ENCODE measurements around the gene DDR2. TPM values are rescaled to one million over a fixed set of nuclear protein-coding genes. Genes with fewer than 3 reads are reported as not detected.

DDR2 gene
- total RNA-seq, 4 donors from 2014 or later: 40.9 to 88.8 (median 56.6) TPM

DNA sequence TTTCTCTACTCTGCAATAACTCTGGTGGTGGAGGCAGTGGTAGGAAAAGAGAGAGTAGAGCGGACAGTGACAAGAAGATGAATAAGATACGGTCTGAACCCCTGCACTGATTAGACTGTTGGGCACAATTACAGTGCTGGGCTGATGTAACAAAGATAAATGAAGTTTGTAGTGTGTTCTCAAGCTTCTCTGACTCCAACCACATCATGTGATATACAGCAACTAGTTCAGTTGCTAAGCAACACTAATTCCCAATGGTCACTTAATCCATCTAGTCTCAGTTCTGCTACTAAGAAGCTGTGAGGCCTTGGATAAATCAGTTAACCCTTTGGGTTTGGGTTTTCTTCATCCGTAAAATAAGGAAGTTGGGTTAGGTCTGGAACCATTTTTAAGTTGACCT is 17.3 kb downstream of the DDR2 start:
- Histone ChIP-seq H3K4me1 (no peaks in the 10 kb centered on the region), H3K27ac (no peak overlapping the region), H3K27me3 (no peaks in the 10 kb centered on the region), H3K9me3 (no peaks in the 10 kb centered on the region), H3K4me3 (replicated peaks in 1 of 3) (no peak overlapping the region), H3K36me3 (no peaks in the 10 kb centered on the region)
- WGBS, 2 donors: 76 to 84% methylated on average over 3 of the region's 3 CpGs
- TF ChIP-seq, protein P1, sequence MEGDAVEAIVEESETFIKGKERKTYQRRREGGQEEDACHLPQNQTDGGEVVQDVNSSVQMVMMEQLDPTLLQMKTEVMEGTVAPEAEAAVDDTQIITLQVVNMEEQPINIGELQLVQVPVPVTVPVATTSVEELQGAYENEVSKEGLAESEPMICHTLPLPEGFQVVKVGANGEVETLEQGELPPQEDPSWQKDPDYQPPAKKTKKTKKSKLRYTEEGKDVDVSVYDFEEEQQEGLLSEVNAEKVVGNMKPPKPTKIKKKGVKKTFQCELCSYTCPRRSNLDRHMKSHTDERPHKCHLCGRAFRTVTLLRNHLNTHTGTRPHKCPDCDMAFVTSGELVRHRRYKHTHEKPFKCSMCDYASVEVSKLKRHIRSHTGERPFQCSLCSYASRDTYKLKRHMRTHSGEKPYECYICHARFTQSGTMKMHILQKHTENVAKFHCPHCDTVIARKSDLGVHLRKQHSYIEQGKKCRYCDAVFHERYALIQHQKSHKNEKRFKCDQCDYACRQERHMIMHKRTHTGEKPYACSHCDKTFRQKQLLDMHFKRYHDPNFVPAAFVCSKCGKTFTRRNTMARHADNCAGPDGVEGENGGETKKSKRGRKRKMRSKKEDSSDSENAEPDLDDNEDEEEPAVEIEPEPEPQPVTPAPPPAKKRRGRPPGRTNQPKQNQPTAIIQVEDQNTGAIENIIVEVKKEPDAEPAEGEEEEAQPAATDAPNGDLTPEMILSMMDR (IDR thresholded peaks at IDR 0.05): no peak
- no peak for TF ChIP-seq POLR2A (IDR thresholded peaks at IDR 0.05)
- intact Hi-C loops (cut with DNase I): no loop called here
- DNase-seq: no peak

DNA sequence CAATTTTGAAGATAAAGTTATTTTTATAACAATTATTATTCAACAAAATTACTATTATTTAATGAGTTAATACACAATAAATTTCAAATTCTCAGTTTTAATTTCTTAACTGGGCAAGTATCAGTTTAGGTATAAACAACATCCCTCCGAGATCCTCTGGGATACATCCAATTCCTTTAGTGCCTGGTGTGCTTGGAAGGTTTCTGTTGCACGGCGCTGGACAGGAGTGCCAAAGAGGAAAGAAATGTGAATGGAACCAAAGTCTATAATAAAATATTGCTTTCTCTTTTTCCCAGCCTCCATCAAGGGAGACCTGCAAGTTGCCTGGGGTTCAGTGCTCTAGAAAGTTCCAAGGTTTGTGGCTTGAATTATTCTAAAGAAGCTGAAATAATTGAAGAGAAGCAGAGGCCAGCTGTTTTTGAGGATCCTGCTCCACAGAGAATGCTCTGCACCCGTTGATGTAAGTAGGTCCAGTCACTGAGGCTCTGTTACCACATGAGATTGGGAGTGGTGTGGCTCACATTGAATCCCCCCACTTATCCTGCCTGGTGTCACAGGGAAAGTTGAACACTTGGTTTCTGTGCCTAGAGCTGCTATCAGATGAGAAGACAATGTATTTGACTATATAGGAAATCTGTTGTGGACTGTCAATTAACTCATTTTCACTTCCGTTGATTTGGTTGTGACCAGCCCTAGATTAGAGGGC is 22.8 kb downstream of the DDR2 start:
- H3K36me3 ChIP-seq: no peaks in the 10 kb centered on the region
- H3K9me3 ChIP-seq: no peaks in the 10 kb centered on the region
- no peak overlapping the region for H3K27ac ChIP-seq
- no peaks in the 10 kb centered on the region for H3K27me3 ChIP-seq
- WGBS, 2 donors: 72 to 89% methylated on average over 5 of the region's 5 CpGs
- intact Hi-C loops (cut with DNase I): no loop called here
- H3K4me3 ChIP-seq (replicated peaks in 1 of 3): no peak overlapping the region
- no peaks in the 10 kb centered on the region for H3K4me1 ChIP-seq
- TF ChIP-seq, protein P1 (IDR thresholded peaks at IDR 0.05): no peak
- TF ChIP-seq POLR2A (IDR thresholded peaks at IDR 0.05): no peak
- no peak for DNase-seq

DNA sequence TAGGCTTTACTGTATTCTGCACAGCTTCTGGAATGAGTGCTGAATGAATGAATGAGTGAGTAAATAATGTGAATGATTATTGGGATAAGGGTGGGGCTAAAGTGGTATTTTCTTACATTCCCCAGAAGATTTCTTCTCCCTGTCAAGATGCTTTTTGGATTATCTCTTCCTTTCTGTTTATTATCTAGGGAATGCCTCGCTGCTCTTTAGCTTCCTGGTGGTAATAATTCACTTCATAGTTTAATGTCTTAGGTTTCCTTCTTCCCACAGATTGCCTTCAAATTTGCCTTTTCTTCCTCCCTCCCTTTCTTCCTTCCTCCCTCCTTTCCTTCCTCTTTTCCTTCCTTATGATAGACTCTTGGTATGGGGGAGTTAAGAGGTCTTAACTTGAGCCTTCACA is 24.0 kb downstream of the DDR2 start:
- WGBS, 2 donors: 73 to 77% methylated on average over 1 of the region's 1 CpG
- H3K27ac ChIP-seq: no peak overlapping the region
- no peaks in the 10 kb centered on the region for H3K4me1 ChIP-seq
- no peaks in the 10 kb centered on the region for H3K36me3 ChIP-seq
- TF ChIP-seq, protein P1 (IDR thresholded peaks at IDR 0.05): no peak
- no peak for TF ChIP-seq POLR2A (IDR thresholded peaks at IDR 0.05)
- no peak overlapping the region for H3K4me3 ChIP-seq (replicated peaks in 1 of 3)
- no peak for DNase-seq
- intact Hi-C loops (cut with DNase I): no loop called here
- H3K9me3 ChIP-seq: no peaks in the 10 kb centered on the region
- H3K27me3 ChIP-seq: no peaks in the 10 kb centered on the region

DNA sequence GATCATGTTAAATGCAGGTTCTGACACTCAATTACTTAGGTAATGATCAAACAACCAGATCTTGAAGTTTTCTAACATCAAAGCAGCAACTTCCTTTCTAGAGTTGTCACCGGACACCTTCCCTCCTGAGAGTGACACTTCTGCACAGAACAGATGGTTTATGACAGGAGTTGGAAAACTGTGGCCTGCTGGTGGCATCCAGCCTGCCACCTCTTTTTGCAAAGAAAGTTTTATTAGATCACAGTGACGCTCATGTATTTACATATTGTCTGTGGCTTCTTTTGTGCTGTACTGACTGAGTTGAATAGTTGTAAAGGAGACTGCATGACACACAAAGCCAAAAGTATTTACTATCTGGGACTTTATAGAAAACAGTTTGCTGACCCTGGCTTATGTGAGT is 28.3 kb downstream of the DDR2 start:
- intact Hi-C loops (cut with DNase I): no loop called here
- Histone ChIP-seq H3K4me3 (replicated peaks in 1 of 3) (no peak overlapping the region), H3K27ac (no peak overlapping the region), H3K4me1 (peaks cover 0 to 7% of the 10 kb centered on the region in 2 donors), H3K9me3 (no peaks in the 10 kb centered on the region), H3K36me3 (no peaks in the 10 kb centered on the region), H3K27me3 (no peaks in the 10 kb centered on the region)
- DNase-seq: no peak
- 82 to 90% methylated on average over 2 of the region's 2 CpGs for WGBS, 2 donors
- TF ChIP-seq, protein P1 (IDR thresholded peaks at IDR 0.05): no peak
- TF ChIP-seq POLR2A (IDR thresholded peaks at IDR 0.05): no peak

DNA sequence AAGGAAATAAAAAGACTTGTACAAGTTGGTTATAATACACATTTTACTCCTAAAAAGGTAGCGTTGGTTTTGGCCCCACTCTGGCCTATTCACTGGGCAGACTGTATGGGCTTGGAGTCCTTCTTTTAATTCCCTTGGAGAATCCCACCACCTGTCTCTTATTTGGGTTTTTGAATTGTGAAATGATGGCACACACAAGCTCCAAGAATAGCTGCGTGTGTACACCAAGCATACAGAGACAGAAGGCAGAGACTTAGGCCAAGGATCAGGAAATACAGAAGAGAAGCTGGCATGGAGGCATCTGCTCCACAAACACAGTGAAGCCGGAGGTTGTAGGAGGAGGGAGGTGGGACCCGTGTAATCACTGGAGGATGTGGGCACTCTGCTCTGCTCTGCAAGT is 29.1 kb downstream of the DDR2 start:
- TF ChIP-seq, protein P1 (IDR thresholded peaks at IDR 0.05): no peak
- no peak for TF ChIP-seq POLR2A (IDR thresholded peaks at IDR 0.05)

More for the DNA sequence above, 29.1 kb downstream of the DDR2 start:
- H3K27ac ChIP-seq: no peak overlapping the region
- WGBS, 2 donors: 74 to 82% methylated on average over 4 of the region's 4 CpGs
- no peaks in the 10 kb centered on the region for H3K36me3 ChIP-seq
- peaks cover 0 to 7% of the 10 kb centered on the region in 2 donors for H3K4me1 ChIP-seq
- no peak overlapping the region for H3K4me3 ChIP-seq (replicated peaks in 1 of 3)
- DNase-seq: no peak
- H3K9me3 ChIP-seq: no peaks in the 10 kb centered on the region
- intact Hi-C loops (cut with DNase I): no loop called here
- no peaks in the 10 kb centered on the region for H3K27me3 ChIP-seq
